Neural progenitor cell (in vitro differentiated cells): ENCODE data around the gene FMNL2. TPM values are rescaled to one million over a fixed set of nuclear protein-coding genes. Genes with fewer than 3 reads are reported as not detected.
A peak's percentile ranks its signal among the peaks of the same experiment; 100 is the strongest.

Experiments
- DNase-seq: peaks from one replicate; pipeline ENCODE4 v3.0.0-alpha.2; 2016; ENCODE audit warnings: low spot score
- H2AFZ ChIP-seq: fragments of 200-600 bp; sonication (generic); replicated peaks from 2 replicates; pipeline ENCODE4 v1.6.1; 2016; ENCODE audit warnings: antibody characterized with exemption
- H3F3A ChIP-seq: fragments of 200-600 bp; sonication (generic); 2 replicates; pipeline ENCODE4 v1.6.1; 2016; ENCODE audit warnings: antibody characterized with exemption, low read depth
- H3K27ac ChIP-seq: fragments of 200-600 bp; sonication (generic); 2 replicates; pipeline ENCODE4 v1.5.1; 2016; ENCODE audit warnings: mild to moderate bottlenecking
- H3K27me3 ChIP-seq: fragments of 200-600 bp; sonication (generic); 2 replicates; pipeline ENCODE4 v1.6.1; 2016; ENCODE audit warnings: mild to moderate bottlenecking, moderate library complexity
- H3K36me3 ChIP-seq: fragments of 200-600 bp; sonication (generic); 2 replicates; pipeline ENCODE4 v1.5.1; 2016
- H3K4me1 ChIP-seq: fragments of 200-600 bp; sonication (generic); 2 replicates; pipeline ENCODE4 v1.6.1; 2016; ENCODE audit warnings: mixed run types
- H3K4me2 ChIP-seq: fragments of 200-600 bp; sonication (generic); 2 replicates; pipeline ENCODE4 v1.6.1; 2016
- H3K4me3 ChIP-seq: fragments of 200-600 bp; sonication (generic); 2 replicates; pipeline ENCODE4 v1.5.1; 2016
- H3K79me2 ChIP-seq: fragments of 200-600 bp; sonication (generic); 2 replicates; pipeline ENCODE4 v1.6.1; 2016; ENCODE audit warnings: low read depth
- H3K9ac ChIP-seq: fragments of 200-600 bp; sonication (generic); 2 replicates; pipeline ENCODE4 v1.6.1; 2016
- H3K9me3 ChIP-seq: fragments of 200-600 bp; sonication (generic); 2 replicates; pipeline ENCODE4 v1.5.1; 2016; ENCODE audit warnings: low read depth
- H4K20me1 ChIP-seq: fragments of 200-600 bp; sonication (generic); 2 replicates; pipeline ENCODE4 v1.6.1; 2016; ENCODE audit warnings: low read depth
- H3K27ac Mint-ChIP-seq: 3 replicates; pipeline ENCODE4 v1.8.0; 2021; ENCODE audit warnings: mixed read lengths
- H3K27me3 Mint-ChIP-seq: 2 replicates; pipeline ENCODE4 v1.8.0; 2022; ENCODE audit warnings: low read depth, mild to moderate bottlenecking, inconsistent platforms, moderate library complexity, mixed read lengths; ENCODE audit not compliant: insufficient read depth
- H3K36me3 Mint-ChIP-seq: 3 replicates; pipeline ENCODE4 v1.8.0; 2021; ENCODE audit warnings: mixed read lengths
- H3K4me1 Mint-ChIP-seq: 3 replicates; pipeline ENCODE4 v1.8.0; 2021; ENCODE audit warnings: mixed read lengths
- H3K4me3 Mint-ChIP-seq: 3 replicates; pipeline ENCODE4 v1.8.0; 2021; ENCODE audit warnings: mild to moderate bottlenecking, moderate library complexity, mixed read lengths
- H3K9me3 Mint-ChIP-seq: 3 replicates; pipeline ENCODE4 v1.8.0; 2020; ENCODE audit warnings: mixed read lengths
- EZH2 ChIP-seq: fragments of 200-600 bp; sonication (generic); IDR thresholded peaks from 2 replicates; pipeline ENCODE4 v1.6.1; 2017; ENCODE audit warnings: antibody characterized with exemption, mild to moderate bottlenecking, moderate library complexity
- EZH2phosphoT487 ChIP-seq: fragments of 200-600 bp; sonication (generic); IDR thresholded peaks from 2 replicates; pipeline ENCODE4 v1.6.1; 2017; ENCODE audit warnings: antibody characterized with exemption
- total RNA-seq: library from RNA; depleted of rRNA; stranded (reverse); fragments of >200 nt; gene quantifications from 2 replicates; pipeline ENCODE4 v1.2.3, GENCODE V29; 2015; ENCODE audit warnings: low replicate concordance
- TF ChIP-seq, protein P1 (sequence below): fragments of 200-600 bp; sonication (generic); IDR thresholded peaks from 2 replicates; pipeline ENCODE4 v1.5.1; 2017; ENCODE audit warnings: antibody characterized with exemption, mild to moderate bottlenecking

The FMNL2 gene
- total RNA-seq, 1 donor from 2014 or later, result 99.7 TPM

GRCh38 chr2:152437276-152438108 lies 102.5 kb downstream of the FMNL2 start:
- Mint-ChIP-seq H3K27ac (no peak overlapping the region), H3K9me3 (peaks cover 4% of the 10 kb centered on the region), H3K36me3 (peaks cover 2% of the 10 kb centered on the region), H3K27me3 (peaks cover 3% of the 10 kb centered on the region), H3K4me1 (peaks cover 77% of the 10 kb centered on the region), H3K4me3 (no peak overlapping the region)
- Histone ChIP-seq H3K36me3 (no peaks in the 10 kb centered on the region), H3K79me2 (peaks cover 99% of the 10 kb centered on the region), H3K4me3 (no peak overlapping the region), H4K20me1 (peaks cover 41% of the 10 kb centered on the region), H3K9me3 (no peaks in the 10 kb centered on the region), H3K27me3 (no peaks in the 10 kb centered on the region), H3K9ac (no peak overlapping the region), H3K27ac (no peak overlapping the region), H3K4me1 (peaks cover 71% of the 10 kb centered on the region), H2AFZ (no peak overlapping the region), H3K4me2 (no peak overlapping the region), H3F3A (peaks cover 22% of the 10 kb centered on the region)
- TF ChIP-seq EZH2 (no peak), EZH2phosphoT487 (no peak)
- TF ChIP-seq, protein P1, sequence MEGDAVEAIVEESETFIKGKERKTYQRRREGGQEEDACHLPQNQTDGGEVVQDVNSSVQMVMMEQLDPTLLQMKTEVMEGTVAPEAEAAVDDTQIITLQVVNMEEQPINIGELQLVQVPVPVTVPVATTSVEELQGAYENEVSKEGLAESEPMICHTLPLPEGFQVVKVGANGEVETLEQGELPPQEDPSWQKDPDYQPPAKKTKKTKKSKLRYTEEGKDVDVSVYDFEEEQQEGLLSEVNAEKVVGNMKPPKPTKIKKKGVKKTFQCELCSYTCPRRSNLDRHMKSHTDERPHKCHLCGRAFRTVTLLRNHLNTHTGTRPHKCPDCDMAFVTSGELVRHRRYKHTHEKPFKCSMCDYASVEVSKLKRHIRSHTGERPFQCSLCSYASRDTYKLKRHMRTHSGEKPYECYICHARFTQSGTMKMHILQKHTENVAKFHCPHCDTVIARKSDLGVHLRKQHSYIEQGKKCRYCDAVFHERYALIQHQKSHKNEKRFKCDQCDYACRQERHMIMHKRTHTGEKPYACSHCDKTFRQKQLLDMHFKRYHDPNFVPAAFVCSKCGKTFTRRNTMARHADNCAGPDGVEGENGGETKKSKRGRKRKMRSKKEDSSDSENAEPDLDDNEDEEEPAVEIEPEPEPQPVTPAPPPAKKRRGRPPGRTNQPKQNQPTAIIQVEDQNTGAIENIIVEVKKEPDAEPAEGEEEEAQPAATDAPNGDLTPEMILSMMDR, result no peak
- no peak for DNase-seq

- Histone ChIP-seq H3K4me3 (no peak overlapping the region), H3K9ac (no peak overlapping the region), H3K9me3 (no peaks in the 10 kb centered on the region), H3K4me1 (peaks cover 46% of the 10 kb centered on the region), H3K27ac (no peak overlapping the region), H3K27me3 (no peaks in the 10 kb centered on the region), H3K36me3 (no peaks in the 10 kb centered on the region), H3K79me2 (peaks cover 100% of the 10 kb centered on the region), H3K4me2 (no peak overlapping the region), H3F3A (peaks cover 1% of the 10 kb centered on the region), H2AFZ (no peak overlapping the region), H4K20me1 (peaks cover 63% of the 10 kb centered on the region)
- Mint-ChIP-seq H3K4me3 (no peak overlapping the region), H3K9me3 (peaks cover 4% of the 10 kb centered on the region), H3K36me3 (peaks cover 8% of the 10 kb centered on the region), H3K27me3 (peaks cover 3% of the 10 kb centered on the region), H3K4me1 (peaks cover 60% of the 10 kb centered on the region), H3K27ac (no peak overlapping the region)
- TF ChIP-seq, protein P1, result no peak
- TF ChIP-seq EZH2 (no peak), EZH2phosphoT487 (no peak)
- DNase-seq, result peak; percentile 28
These were observed 105.1 kb downstream of the FMNL2 start for GRCh38 chr2:152440049-152440448.

DNA sequence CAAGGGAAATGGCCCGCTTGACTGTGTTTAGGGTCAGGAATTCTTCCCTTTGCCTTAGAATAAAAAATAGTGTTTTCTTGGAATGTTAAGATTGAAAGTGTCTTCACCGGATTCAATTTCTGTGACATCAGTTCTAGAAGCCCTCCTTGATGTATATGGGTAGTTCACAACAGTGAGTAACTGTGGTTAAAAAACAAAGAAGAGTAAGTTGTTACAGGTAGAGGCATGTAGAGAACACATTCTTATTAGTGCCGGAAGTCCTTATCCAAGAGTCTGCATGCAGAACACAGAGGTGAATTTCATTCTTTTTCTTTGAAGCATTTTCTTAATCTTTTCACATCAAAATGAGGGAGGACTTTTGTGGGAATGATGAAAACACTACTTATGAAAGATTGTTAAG lies 105.5 kb downstream of the FMNL2 start:
- H3K4me1 ChIP-seq, result peaks cover 42% of the 10 kb centered on the region
- no peaks in the 10 kb centered on the region for H3K9me3 ChIP-seq
- no peak overlapping the region for H3K9ac ChIP-seq
- H3K27me3 Mint-ChIP-seq, result peaks cover 3% of the 10 kb centered on the region
- H3F3A ChIP-seq, result no peaks in the 10 kb centered on the region
- H3K4me3 ChIP-seq, result no peak overlapping the region
- H3K79me2 ChIP-seq, result peaks cover 100% of the 10 kb centered on the region
- no peaks in the 10 kb centered on the region for H3K36me3 ChIP-seq
- no peak overlapping the region for H3K27ac ChIP-seq
- H3K36me3 Mint-ChIP-seq, result peaks cover 8% of the 10 kb centered on the region
- no peaks in the 10 kb centered on the region for H3K27me3 ChIP-seq
- no peak overlapping the region for H3K4me2 ChIP-seq
- TF ChIP-seq, protein P1, result no peak
- TF ChIP-seq EZH2phosphoT487, result no peak
- TF ChIP-seq EZH2, result no peak
- no peak overlapping the region for H3K27ac Mint-ChIP-seq
- DNase-seq, result no peak
- H3K9me3 Mint-ChIP-seq, result peaks cover 4% of the 10 kb centered on the region
- H2AFZ ChIP-seq, result no peak overlapping the region
- H4K20me1 ChIP-seq, result peaks cover 63% of the 10 kb centered on the region
- peaks cover 57% of the 10 kb centered on the region for H3K4me1 Mint-ChIP-seq
- no peak overlapping the region for H3K4me3 Mint-ChIP-seq
